Testis (tissue), 3 donors: ENCODE results near the gene CEMIP. TPM values are rescaled to one million over a fixed set of nuclear protein-coding genes. Genes with fewer than 3 reads are reported as not detected.

Experiments used
- DNase-seq: peaks from one replicate; pipeline ENCODE4 v3.0.0-alpha.2; 2019
- H3K27ac ChIP-seq, 2 donors: fragments of 200-600 bp; sonication (generic); one replicate each; pipeline ENCODE4 v1.5.1; 2019
- H3K27me3 ChIP-seq: fragments of 200-600 bp; sonication (generic); one replicate; pipeline ENCODE4 v1.5.1; 2019
- H3K36me3 ChIP-seq: fragments of 200-600 bp; sonication (generic); one replicate; pipeline ENCODE4 v1.5.1; 2017; ENCODE audit warnings: low read depth; ENCODE audit errors: missing control alignments
- H3K4me1 ChIP-seq: fragments of 200-600 bp; sonication (generic); one replicate; pipeline ENCODE4 v1.5.1; 2019
- H3K4me3 ChIP-seq, 2 donors: fragments of 200-600 bp; sonication (generic); one replicate each; pipeline ENCODE4 v1.5.1; 2017 to 2019
- H3K9me3 ChIP-seq: fragments of 200-600 bp; sonication (generic); one replicate; pipeline ENCODE4 v1.5.1; 2017
- POLR2A ChIP-seq: fragments of 450-650 bp; IDR thresholded peaks from one replicate; pipeline ENCODE4 v1.6.1; 2017; ENCODE audit warnings: antibody characterized with exemption, mild to moderate bottlenecking, moderate library complexity
- WGBS, 2 donors: methylation state at CpG; one replicate each; pipeline ENCODE4 v1.1.5; 2018; 5-methylcytosine and 5-hydroxymethylcytosine counted together
- intact Hi-C: fragments of 100-400 bp; cut with DNase I; formaldehyde crosslinking; loops from one replicate; pipeline ENCODE4 v1.15.1; 2023; ENCODE audit warnings: low total_unique reads
- polyA plus RNA-seq: library from polyadenylated mRNA; stranded (reverse); fragments of 350-450 nt; fragmentation: Illumina TruSeq; extraction: RNeasy Lipid Tissue Mini Kit (QIAGEN cat#74804); gene quantifications from one replicate; pipeline ENCODE4 v1.2.3, GENCODE V29; 2014; ENCODE audit warnings: low read depth, low replicate concordance; ENCODE audit not compliant: insufficient read depth
- total RNA-seq, 2 donors: library from RNA; depleted of rRNA; stranded (reverse); fragments of >200 nt; gene quantifications; one replicate each; pipeline ENCODE4 v1.2.3, GENCODE V29; 2016
- TF ChIP-seq, protein P1 (sequence below), 3 experiments: fragments of 450-650 bp in 2 of 3; fragments of 200-600 bp in 1 of 3; sonication (generic) in 1 of 3; IDR thresholded peaks; one replicate each; pipeline ENCODE4 v1.5.1; 2016 to 2019; ENCODE audit warnings: antibody characterized with exemption in 3 of 3, mild to moderate bottlenecking in 2 of 3, moderate library complexity in 1 of 3

The CEMIP gene
- total and polyA plus RNA-seq, 3 donors from 2014 or later, result 7.5 to 21.5 (median 8.3) TPM

DNA sequence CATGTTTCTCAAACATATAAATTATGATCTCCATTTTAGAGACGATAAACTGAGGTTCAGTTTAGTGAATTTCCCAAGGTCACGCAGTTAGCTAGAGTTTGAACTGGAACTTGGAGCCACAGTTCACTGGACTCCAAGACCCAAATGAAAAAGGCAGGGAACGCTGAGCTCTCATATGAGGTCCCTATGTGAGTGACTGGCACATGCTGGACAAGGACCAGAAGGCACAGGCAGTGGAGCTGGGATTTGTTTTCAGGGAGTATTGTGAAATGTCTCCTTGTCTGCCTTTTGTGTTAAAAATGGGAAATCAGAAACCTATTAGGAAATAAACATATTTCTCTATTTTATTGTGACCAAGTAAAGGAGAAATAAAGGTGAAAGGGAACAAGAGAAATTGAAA is 147.0 kb downstream of the CEMIP start:
- Histone ChIP-seq H3K4me1 (peaks cover 3% of the 10 kb centered on the region), H3K36me3 (no peaks in the 10 kb centered on the region), H3K4me3 (no peak overlapping the region), H3K27me3 (no peaks in the 10 kb centered on the region), H3K27ac (no peak overlapping the region), H3K9me3 (no peaks in the 10 kb centered on the region)
- DNase-seq, result no peak
- TF ChIP-seq POLR2A, result no peak
- TF ChIP-seq, protein P1, sequence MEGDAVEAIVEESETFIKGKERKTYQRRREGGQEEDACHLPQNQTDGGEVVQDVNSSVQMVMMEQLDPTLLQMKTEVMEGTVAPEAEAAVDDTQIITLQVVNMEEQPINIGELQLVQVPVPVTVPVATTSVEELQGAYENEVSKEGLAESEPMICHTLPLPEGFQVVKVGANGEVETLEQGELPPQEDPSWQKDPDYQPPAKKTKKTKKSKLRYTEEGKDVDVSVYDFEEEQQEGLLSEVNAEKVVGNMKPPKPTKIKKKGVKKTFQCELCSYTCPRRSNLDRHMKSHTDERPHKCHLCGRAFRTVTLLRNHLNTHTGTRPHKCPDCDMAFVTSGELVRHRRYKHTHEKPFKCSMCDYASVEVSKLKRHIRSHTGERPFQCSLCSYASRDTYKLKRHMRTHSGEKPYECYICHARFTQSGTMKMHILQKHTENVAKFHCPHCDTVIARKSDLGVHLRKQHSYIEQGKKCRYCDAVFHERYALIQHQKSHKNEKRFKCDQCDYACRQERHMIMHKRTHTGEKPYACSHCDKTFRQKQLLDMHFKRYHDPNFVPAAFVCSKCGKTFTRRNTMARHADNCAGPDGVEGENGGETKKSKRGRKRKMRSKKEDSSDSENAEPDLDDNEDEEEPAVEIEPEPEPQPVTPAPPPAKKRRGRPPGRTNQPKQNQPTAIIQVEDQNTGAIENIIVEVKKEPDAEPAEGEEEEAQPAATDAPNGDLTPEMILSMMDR (IDR thresholded peaks at IDR 0.05), result no peak
- 83 to 85% methylated on average over 3 of the region's 3 CpGs for whole genome bisulfite sequencing, 2 donors
- intact Hi-C loops, result no loop called here

DNA sequence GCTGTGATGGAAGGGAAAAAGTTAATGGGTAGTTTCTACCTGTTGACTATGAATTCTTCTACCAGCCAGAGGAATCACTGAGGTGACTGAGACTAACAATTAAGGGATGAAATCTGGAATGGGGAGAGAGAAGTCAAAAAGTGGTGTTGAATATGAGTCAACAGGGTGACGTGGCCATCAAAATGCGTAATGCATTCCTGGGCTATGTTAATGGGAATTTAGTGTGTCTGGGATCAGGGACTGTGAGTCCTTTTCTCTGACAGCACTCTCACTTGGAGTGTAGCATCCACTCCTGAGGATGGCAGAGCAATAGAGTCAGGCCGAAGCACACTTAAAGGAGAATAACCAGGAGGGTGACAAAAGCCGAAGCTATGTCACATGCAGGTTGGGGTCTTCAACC is 150.1 kb downstream of the CEMIP start:
- TF ChIP-seq POLR2A, result no peak
- TF ChIP-seq, protein P1 (IDR thresholded peaks at IDR 0.05), result no peak
- Histone ChIP-seq H3K4me1 (no peaks in the 10 kb centered on the region), H3K4me3 (no peak overlapping the region), H3K27ac (no peak overlapping the region), H3K27me3 (no peaks in the 10 kb centered on the region), H3K36me3 (no peaks in the 10 kb centered on the region), H3K9me3 (no peaks in the 10 kb centered on the region)
- DNase-seq, result no peak
- intact Hi-C loops, result no loop called here
- whole genome bisulfite sequencing, 2 donors, result 91 to 98% methylated on average over 4 of the region's 4 CpGs

DNA sequence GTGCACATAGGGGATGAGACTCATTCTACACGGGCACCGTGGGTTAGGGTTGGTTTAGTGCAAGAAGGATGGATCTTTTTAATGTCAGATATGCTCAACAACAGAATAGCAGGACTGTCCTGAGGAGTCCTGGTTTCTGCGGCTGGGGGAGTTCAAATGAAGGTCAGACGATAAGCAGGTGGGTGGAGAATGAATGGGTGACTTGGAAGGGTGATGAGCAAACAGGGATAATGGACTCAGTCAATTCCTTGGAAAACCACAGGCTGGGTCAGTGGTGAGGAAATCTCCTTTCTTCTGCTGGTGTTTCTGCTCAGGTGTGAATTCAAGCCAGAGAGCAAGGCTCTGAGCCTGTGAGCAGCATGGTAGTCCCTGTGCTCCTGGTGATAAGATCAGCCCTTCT is 150.5 kb downstream of the CEMIP start:
- no peak for TF ChIP-seq POLR2A
- TF ChIP-seq, protein P1 (IDR thresholded peaks at IDR 0.05), result no peak
- no peak for DNase-seq
- WGBS, 2 donors, result 73 to 84% methylated on average over 4 of the region's 4 CpGs
- intact Hi-C loops, result no loop called here
- no peaks in the 10 kb centered on the region for H3K4me1 ChIP-seq
- no peak overlapping the region for H3K4me3 ChIP-seq
- H3K27ac ChIP-seq, result no peak overlapping the region
- no peaks in the 10 kb centered on the region for H3K9me3 ChIP-seq
- H3K27me3 ChIP-seq, result no peaks in the 10 kb centered on the region
- no peaks in the 10 kb centered on the region for H3K36me3 ChIP-seq

DNA sequence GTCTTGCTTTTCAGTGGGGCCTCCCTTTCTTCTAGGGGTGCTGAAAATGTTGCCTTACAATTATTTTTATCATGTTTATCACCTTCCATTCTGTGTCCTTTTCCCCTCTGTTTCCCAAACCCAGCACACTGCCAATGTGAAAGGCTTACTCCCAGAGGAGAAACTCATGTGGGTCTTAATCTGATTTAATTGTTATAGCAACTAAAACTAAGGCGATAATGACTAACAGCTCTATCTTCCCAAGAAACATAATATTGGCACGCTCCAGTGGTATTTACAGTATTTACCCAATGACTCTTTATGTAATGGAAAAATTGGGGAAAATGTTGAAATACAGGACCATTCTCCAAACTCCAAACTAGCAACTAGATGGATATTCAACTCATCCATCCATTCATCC is 152.0 kb downstream of the CEMIP start:
- no peak overlapping the region for H3K27ac ChIP-seq
- H3K36me3 ChIP-seq, result no peaks in the 10 kb centered on the region
- intact Hi-C loops, result no loop called here
- DNase-seq, result no peak
- H3K27me3 ChIP-seq, result no peaks in the 10 kb centered on the region
- TF ChIP-seq POLR2A, result no peak
- TF ChIP-seq, protein P1 (IDR thresholded peaks at IDR 0.05), result no peak
- H3K4me3 ChIP-seq, result no peak overlapping the region
- no peaks in the 10 kb centered on the region for H3K4me1 ChIP-seq
- H3K9me3 ChIP-seq, result no peaks in the 10 kb centered on the region
- 87 to 95% methylated on average over 2 of the region's 2 CpGs for WGBS, 2 donors

DNA sequence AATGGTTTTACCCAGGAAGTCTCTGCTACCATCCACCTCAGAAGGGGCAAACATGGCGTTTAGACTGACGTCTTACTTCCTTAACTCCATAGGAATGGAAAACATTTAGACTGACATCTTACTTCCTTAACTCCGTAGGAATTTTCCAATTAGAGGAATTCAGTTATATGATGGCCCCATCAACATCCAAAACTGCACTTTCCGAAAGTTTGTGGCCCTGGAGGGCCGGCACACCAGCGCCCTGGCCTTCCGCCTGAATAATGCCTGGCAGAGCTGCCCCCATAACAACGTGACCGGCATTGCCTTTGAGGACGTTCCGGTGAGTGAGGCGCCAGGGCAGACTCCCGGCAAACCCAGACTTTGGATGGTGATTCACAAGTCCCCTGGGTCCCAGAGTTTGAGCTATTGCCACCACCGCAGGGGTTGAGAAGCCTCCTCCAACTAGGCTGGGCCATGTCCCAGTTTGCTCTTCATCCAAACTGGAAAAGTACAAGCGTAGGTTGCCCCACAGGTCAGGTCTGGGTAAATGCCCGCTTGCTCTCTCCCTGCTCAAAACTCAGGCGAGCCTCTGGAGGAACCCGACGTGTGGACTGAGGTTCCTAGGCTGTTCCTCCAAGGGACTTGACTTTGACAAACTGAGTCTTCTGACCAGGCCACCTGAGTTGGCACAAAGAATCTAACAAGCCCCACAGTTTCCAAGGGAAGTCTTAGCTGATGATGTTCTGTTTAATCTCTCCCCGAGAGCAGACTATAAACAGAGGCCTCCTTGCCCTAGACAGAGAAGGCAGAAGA is 152.7 kb downstream of the CEMIP start:
- intact Hi-C loops, result no loop called here
- 94 to 96% methylated on average over 17 to 20 of the region's 20 CpGs for WGBS, 2 donors
- no peaks in the 10 kb centered on the region for H3K4me1 ChIP-seq
- no peaks in the 10 kb centered on the region for H3K27me3 ChIP-seq
- TF ChIP-seq POLR2A, result no peak
- TF ChIP-seq, protein P1 (IDR thresholded peaks at IDR 0.05), result no peak
- H3K9me3 ChIP-seq, result no peaks in the 10 kb centered on the region
- H3K36me3 ChIP-seq, result no peaks in the 10 kb centered on the region
- no peak overlapping the region for H3K27ac ChIP-seq
- no peak overlapping the region for H3K4me3 ChIP-seq
- no peak for DNase-seq
